ENCODE measurements around the gene MMGT1.

The MMGT1 gene

DNA sequence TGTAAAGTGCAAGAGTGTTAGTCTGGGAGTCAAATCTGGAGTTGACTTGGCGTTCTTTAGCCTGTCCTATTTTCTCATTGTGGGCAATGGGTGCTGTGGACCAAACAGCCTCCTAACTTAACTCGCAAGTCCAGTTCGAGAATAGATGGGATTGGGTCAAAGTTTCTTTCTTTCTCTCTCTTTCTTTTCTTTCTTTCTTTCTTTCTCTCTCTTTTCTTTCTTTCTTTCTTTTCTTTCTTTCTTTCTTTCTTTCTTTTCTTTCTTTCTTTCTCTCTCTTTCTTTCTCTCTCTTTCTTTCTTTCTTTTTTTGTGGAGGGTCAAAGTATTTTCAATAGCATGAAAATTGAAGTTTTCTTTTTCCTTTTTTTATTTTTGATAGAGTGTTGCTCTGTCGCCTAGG, 14.5 kb upstream of the MMGT1 start:
- Histone ChIP-seq H3K9me3 (ENCODE audit: control insufficient read depth, insufficient read depth, low read depth, low read length) (no peaks in the 10 kb centered on the region; the same call in 1 of the 2 replicates), H3K4me3 (ENCODE audit: low read depth, low read length) (no peak overlapping the region), H3K27ac (ENCODE audit: extremely low read depth, low read depth, low read length) (no peak overlapping the region), H3K4me1 (ENCODE audit: control insufficient read depth, insufficient read depth, low read length) (peaks cover 2% of the 10 kb centered on the region; the same call in 1 of the 2 replicates), H3K36me3 (ENCODE audit: control insufficient read depth in 2 of 2, insufficient read depth in 1 of 2, low read length in 2 of 2) (no peaks in the 10 kb centered on the region)
- ChIA-PET POLR2A (no interaction called here), CTCF (interaction anchor here (0.6 to 1.4 kb wide), 5 partner anchors 22 to 280 kb away, joined by 3 to 5 read pairs (median 3); no protein-coding TSS in a partner anchor)
- TF ChIP-seq ZNF366 (tag by site-specific recombination; conservative IDR thresholded peaks at IDR 0.05) (peak; percentile 85), ZNF426 (tag by site-specific recombination; IDR thresholded peaks at IDR 0.05) (no peak)

DNA sequence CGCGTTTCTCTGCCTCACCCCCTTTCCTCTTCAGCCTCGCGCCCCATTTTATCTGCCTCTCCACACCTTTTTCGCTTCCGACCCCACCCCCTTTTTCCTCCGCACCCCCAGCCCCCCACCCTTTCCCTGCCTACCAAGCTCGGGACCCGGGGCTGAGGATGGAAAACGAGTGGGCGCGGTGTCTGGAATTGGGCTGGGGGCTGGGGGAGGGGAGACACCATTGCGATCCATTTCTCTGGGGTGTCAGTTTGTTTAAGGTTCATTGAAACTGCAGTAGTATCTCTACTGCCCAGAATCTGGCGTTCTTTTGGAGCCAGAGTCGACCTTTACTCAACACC, 12.2 kb upstream of the MMGT1 start:
- POLR2A ChIA-PET, result interaction anchor here (0.7 kb wide), 1 partner anchor 9 kb away, joined by 8 read pairs; no protein-coding TSS in a partner anchor

DNA sequence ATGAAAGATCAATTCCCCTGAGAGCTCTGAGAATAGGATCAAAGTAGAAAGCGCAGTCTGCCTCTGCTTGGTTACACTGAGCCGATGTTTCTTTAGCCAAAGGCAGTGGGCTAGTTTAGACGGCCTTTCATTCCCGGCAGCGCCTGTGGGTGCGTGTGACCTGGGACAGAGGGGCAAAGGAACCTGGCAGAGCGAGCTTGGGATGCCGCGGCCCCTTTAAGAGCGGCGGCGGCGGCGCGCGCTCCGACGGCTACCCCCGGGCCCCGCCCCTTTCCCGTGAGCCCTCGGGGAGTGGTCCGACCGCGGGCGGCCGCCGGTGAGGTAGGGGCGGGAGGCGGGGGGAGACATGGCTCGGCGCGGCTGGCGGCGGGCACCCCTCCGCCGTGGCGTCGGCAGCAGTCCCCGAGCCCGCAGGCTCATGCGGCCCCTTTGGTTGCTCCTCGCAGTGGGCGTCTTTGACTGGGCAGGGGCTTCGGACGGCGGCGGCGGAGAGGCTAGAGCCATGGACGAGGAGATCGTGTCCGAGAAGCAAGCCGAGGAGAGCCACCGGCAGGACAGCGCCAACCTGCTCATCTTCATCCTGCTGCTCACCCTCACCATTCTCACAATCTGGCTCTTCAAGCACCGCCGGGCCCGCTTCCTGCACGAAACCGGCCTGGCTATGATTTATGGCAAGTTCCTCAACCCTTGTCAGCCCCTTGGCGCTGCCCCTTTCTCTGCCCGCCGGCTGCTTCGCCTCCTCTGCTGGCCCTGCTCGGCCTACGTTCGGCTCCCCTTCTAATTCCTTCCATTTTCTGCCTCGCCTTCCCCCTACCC, 11.6 kb upstream of the MMGT1 start, which contains the start of gene SLC9A6:
Gene SLC9A6 (plus strand): TSS at position 279 of the 816 bp plus-strand sequence. CDS start 224 bp downstream, at position 503.
- H3K27ac ChIP-seq (ENCODE audit: extremely low read depth, low read depth, low read length), result peak within 1 kb of the TSS; percentile 75
- peaks cover 2% of the 10 kb centered on the region; the same call in 1 of the 2 replicates for H3K4me1 ChIP-seq (ENCODE audit: control insufficient read depth, insufficient read depth, low read length)
- no peaks in the 10 kb centered on the region; the same call in 1 of the 2 replicates for H3K9me3 ChIP-seq (ENCODE audit: control insufficient read depth, insufficient read depth, low read depth, low read length)
- peak within 1 kb of the TSS; percentile 77 for H3K4me3 ChIP-seq (ENCODE audit: low read depth, low read length)
- CTCF ChIA-PET, result no interaction called here
- POLR2A ChIA-PET, result interaction anchor here (0.6 to 1.4 kb wide), 5 partner anchors 8 to 67 kb away, joined by 4 to 8 read pairs (median 4); partner anchors contain the start of gene MMGT1
- H3K36me3 ChIP-seq (ENCODE audit: control insufficient read depth in 2 of 2, insufficient read depth in 1 of 2, low read length in 2 of 2), result no peaks in the 10 kb centered on the region
- no peak for TF ChIP-seq ZNF426 (tag by site-specific recombination; IDR thresholded peaks at IDR 0.05)
- no peak; the same call in 1 of the 2 replicates for TF ChIP-seq YY1 (tag by site-specific recombination; IDR thresholded peaks at IDR 0.05)
- TF ChIP-seq KLF10 (tag by site-specific recombination; IDR thresholded peaks at IDR 0.05), result peak; percentile 70; the same call in 1 of the 2 replicates
- TF ChIP-seq ZNF529 (tag by site-specific recombination; IDR thresholded peaks at IDR 0.05; ENCODE audit: insufficient replicate concordance), result no peak
- 0 out of 2 replicates have a peak, but pooled peaks have one; percentile 64 for TF ChIP-seq ZNF837 (tag by site-specific recombination; IDR thresholded peaks at IDR 0.05)
- peak; percentile 48; the same call in 1 of the 2 replicates for TF ChIP-seq KLF8 (tag by site-specific recombination; IDR thresholded peaks at IDR 0.05)
- TF ChIP-seq, protein P1, sequence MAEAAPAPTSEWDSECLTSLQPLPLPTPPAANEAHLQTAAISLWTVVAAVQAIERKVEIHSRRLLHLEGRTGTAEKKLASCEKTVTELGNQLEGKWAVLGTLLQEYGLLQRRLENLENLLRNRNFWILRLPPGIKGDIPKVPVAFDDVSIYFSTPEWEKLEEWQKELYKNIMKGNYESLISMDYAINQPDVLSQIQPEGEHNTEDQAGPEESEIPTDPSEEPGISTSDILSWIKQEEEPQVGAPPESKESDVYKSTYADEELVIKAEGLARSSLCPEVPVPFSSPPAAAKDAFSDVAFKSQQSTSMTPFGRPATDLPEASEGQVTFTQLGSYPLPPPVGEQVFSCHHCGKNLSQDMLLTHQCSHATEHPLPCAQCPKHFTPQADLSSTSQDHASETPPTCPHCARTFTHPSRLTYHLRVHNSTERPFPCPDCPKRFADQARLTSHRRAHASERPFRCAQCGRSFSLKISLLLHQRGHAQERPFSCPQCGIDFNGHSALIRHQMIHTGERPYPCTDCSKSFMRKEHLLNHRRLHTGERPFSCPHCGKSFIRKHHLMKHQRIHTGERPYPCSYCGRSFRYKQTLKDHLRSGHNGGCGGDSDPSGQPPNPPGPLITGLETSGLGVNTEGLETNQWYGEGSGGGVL (tag by site-specific recombination; IDR thresholded peaks at IDR 0.05), result peak; percentile 43
- TF ChIP-seq ZNF132 (tag by site-specific recombination; IDR thresholded peaks at IDR 0.05; ENCODE audit: borderline replicate concordance), result no peak
- no peak for TF ChIP-seq ZNF670 (tag by site-specific recombination; IDR thresholded peaks at IDR 0.05; ENCODE audit: low read depth)
- TF ChIP-seq BCL11A (tag by site-specific recombination; IDR thresholded peaks at IDR 0.05; ENCODE audit: low read depth), result peak; percentile 40; the same call in 1 of the 2 replicates
- TF ChIP-seq FEZF1 (tag by site-specific recombination; IDR thresholded peaks at IDR 0.05), result peak; percentile 71
- TF ChIP-seq GLIS1 (tag by site-specific recombination; IDR thresholded peaks at IDR 0.05), result no peak
- 0 out of 2 replicates have a peak, but pooled peaks have one; percentile 28 for TF ChIP-seq ZNF660 (tag by site-specific recombination; IDR thresholded peaks at IDR 0.05)
- no peak for TF ChIP-seq ZNF544 (tag by site-specific recombination; IDR thresholded peaks at IDR 0.05)
- TF ChIP-seq, protein P2, sequence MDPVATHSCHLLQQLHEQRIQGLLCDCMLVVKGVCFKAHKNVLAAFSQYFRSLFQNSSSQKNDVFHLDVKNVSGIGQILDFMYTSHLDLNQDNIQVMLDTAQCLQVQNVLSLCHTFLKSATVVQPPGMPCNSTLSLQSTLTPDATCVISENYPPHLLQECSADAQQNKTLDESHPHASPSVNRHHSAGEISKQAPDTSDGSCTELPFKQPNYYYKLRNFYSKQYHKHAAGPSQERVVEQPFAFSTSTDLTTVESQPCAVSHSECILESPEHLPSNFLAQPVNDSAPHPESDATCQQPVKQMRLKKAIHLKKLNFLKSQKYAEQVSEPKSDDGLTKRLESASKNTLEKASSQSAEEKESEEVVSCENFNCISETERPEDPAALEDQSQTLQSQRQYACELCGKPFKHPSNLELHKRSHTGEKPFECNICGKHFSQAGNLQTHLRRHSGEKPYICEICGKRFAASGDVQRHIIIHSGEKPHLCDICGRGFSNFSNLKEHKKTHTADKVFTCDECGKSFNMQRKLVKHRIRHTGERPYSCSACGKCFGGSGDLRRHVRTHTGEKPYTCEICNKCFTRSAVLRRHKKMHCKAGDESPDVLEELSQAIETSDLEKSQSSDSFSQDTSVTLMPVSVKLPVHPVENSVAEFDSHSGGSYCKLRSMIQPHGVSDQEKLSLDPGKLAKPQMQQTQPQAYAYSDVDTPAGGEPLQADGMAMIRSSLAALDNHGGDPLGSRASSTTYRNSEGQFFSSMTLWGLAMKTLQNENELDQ (tag by site-specific recombination; IDR thresholded peaks at IDR 0.05; ENCODE audit: low read depth), result no peak
- TF ChIP-seq, protein P3, sequence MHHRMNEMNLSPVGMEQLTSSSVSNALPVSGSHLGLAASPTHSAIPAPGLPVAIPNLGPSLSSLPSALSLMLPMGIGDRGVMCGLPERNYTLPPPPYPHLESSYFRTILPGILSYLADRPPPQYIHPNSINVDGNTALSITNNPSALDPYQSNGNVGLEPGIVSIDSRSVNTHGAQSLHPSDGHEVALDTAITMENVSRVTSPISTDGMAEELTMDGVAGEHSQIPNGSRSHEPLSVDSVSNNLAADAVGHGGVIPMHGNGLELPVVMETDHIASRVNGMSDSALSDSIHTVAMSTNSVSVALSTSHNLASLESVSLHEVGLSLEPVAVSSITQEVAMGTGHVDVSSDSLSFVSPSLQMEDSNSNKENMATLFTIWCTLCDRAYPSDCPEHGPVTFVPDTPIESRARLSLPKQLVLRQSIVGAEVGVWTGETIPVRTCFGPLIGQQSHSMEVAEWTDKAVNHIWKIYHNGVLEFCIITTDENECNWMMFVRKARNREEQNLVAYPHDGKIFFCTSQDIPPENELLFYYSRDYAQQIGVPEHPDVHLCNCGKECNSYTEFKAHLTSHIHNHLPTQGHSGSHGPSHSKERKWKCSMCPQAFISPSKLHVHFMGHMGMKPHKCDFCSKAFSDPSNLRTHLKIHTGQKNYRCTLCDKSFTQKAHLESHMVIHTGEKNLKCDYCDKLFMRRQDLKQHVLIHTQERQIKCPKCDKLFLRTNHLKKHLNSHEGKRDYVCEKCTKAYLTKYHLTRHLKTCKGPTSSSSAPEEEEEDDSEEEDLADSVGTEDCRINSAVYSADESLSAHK (tag by site-specific recombination; IDR thresholded peaks at IDR 0.05), result 0 out of 2 replicates have a peak, but pooled peaks have one; percentile 10

More for the DNA sequence above, 12.2 kb upstream of the MMGT1 start:
- H3K9me3 ChIP-seq (ENCODE audit: control insufficient read depth, insufficient read depth, low read depth, low read length), result no peaks in the 10 kb centered on the region; the same call in 1 of the 2 replicates
- peak overlapping the region; percentile 77 for H3K4me3 ChIP-seq (ENCODE audit: low read depth, low read length)
- H3K36me3 ChIP-seq (ENCODE audit: control insufficient read depth in 2 of 2, insufficient read depth in 1 of 2, low read length in 2 of 2), result no peaks in the 10 kb centered on the region
- TF ChIP-seq, protein P4, sequence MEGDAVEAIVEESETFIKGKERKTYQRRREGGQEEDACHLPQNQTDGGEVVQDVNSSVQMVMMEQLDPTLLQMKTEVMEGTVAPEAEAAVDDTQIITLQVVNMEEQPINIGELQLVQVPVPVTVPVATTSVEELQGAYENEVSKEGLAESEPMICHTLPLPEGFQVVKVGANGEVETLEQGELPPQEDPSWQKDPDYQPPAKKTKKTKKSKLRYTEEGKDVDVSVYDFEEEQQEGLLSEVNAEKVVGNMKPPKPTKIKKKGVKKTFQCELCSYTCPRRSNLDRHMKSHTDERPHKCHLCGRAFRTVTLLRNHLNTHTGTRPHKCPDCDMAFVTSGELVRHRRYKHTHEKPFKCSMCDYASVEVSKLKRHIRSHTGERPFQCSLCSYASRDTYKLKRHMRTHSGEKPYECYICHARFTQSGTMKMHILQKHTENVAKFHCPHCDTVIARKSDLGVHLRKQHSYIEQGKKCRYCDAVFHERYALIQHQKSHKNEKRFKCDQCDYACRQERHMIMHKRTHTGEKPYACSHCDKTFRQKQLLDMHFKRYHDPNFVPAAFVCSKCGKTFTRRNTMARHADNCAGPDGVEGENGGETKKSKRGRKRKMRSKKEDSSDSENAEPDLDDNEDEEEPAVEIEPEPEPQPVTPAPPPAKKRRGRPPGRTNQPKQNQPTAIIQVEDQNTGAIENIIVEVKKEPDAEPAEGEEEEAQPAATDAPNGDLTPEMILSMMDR (tag by site-specific recombination; IDR thresholded peaks at IDR 0.05), result no peak
- TF ChIP-seq KLF9 (tag by site-specific recombination; IDR thresholded peaks at IDR 0.05; ENCODE audit: low read depth) (peak; percentile 52), ZBTB20 (tag by site-specific recombination; IDR thresholded peaks at IDR 0.05) (peak; percentile 96), ZSCAN30 (tag by site-specific recombination; IDR thresholded peaks at IDR 0.05) (no peak)
- peaks cover 2% of the 10 kb centered on the region; the same call in 1 of the 2 replicates for H3K4me1 ChIP-seq (ENCODE audit: control insufficient read depth, insufficient read depth, low read length)
- CTCF ChIA-PET, result interaction anchor here (0.6 kb wide), 1 partner anchor 431 kb away, joined by 3 read pairs; no protein-coding TSS in a partner anchor
- peak overlapping the region; percentile 75 for H3K27ac ChIP-seq (ENCODE audit: extremely low read depth, low read depth, low read length)
